Muscle layer of colon (tissue), 2 donors: ENCODE measurements around the gene VPS8.

Experiments
- H3K27ac ChIP-seq: one replicate; pipeline ENCODE4 v1.7.0; 2013; ENCODE audit warnings: low read depth, mild to moderate bottlenecking, low read length, moderate library complexity
- H3K27me3 ChIP-seq, 2 donors: one replicate each; pipeline ENCODE4 v1.7.0; 2013; ENCODE audit warnings: low read length in 2 of 2, mild to moderate bottlenecking in 2 of 2; ENCODE audit not compliant: insufficient read depth in 2 of 2, control insufficient read depth in 1 of 2
- H3K36me3 ChIP-seq: one replicate; pipeline ENCODE4 v1.7.0; 2013; ENCODE audit warnings: mild to moderate bottlenecking, low read length; ENCODE audit not compliant: insufficient read depth
- H3K4me1 ChIP-seq: one replicate; pipeline ENCODE4 v1.7.0; 2013; ENCODE audit warnings: mild to moderate bottlenecking, low read length; ENCODE audit not compliant: insufficient read depth
- H3K4me3 ChIP-seq, 2 donors: one replicate each; pipeline ENCODE4 v1.7.0; 2013; ENCODE audit warnings: low read length in 2 of 2, low read depth in 1 of 2, mild to moderate bottlenecking in 1 of 2, moderate library complexity in 1 of 2
- H3K9ac ChIP-seq: one replicate; pipeline ENCODE4 v1.7.0; 2013; ENCODE audit warnings: low read length
- H3K9me3 ChIP-seq: one replicate; pipeline ENCODE4 v1.7.0; 2013; ENCODE audit warnings: mild to moderate bottlenecking, low read length
- donor health status: abdominal sarcoma.
- donor health status: Adenocarcinoma of cecum.

VPS8 gene

GRCh38 chr3:185049710-185050109, 237.7 kb downstream of the VPS8 start:
- Histone ChIP-seq H3K4me1 (no peaks in the 10 kb centered on the region), H3K9ac (no peak overlapping the region), H3K36me3 (peaks cover 24% of the 10 kb centered on the region), H3K27me3 (no peaks in the 10 kb centered on the region), H3K9me3 (no peaks in the 10 kb centered on the region), H3K4me3 (no peak overlapping the region), H3K27ac (no peak overlapping the region)

GRCh38 chr3:185051801-185052200, 239.8 kb downstream of the VPS8 start:
- Histone ChIP-seq H3K27me3 (no peaks in the 10 kb centered on the region), H3K4me3 (no peak overlapping the region), H3K9me3 (no peaks in the 10 kb centered on the region), H3K27ac (no peak overlapping the region), H3K4me1 (no peaks in the 10 kb centered on the region), H3K36me3 (peaks cover 24% of the 10 kb centered on the region), H3K9ac (no peak overlapping the region)

- Histone ChIP-seq H3K4me1 (no peaks in the 10 kb centered on the region), H3K36me3 (peaks cover 24% of the 10 kb centered on the region), H3K9ac (no peak overlapping the region), H3K27ac (no peak overlapping the region), H3K9me3 (no peaks in the 10 kb centered on the region), H3K27me3 (no peaks in the 10 kb centered on the region), H3K4me3 (no peak overlapping the region)
These were observed 240.7 kb downstream of the VPS8 start for GRCh38 chr3:185052631-185053030.

GRCh38 chr3:185056908-185057307, 244.9 kb downstream of the VPS8 start:
- H3K27ac ChIP-seq = no peak overlapping the region
- peaks cover 10% of the 10 kb centered on the region for H3K36me3 ChIP-seq
- H3K9ac ChIP-seq = no peak overlapping the region
- H3K4me3 ChIP-seq = no peak overlapping the region
- H3K4me1 ChIP-seq = no peaks in the 10 kb centered on the region
- H3K9me3 ChIP-seq = no peaks in the 10 kb centered on the region
- H3K27me3 ChIP-seq = no peaks in the 10 kb centered on the region

- H3K27ac ChIP-seq = no peak overlapping the region
- no peak overlapping the region for H3K4me3 ChIP-seq
- H3K27me3 ChIP-seq = no peaks in the 10 kb centered on the region
- no peaks in the 10 kb centered on the region for H3K4me1 ChIP-seq
- H3K9ac ChIP-seq = no peak overlapping the region
- H3K36me3 ChIP-seq = peaks cover 1% of the 10 kb centered on the region
- no peaks in the 10 kb centered on the region for H3K9me3 ChIP-seq
These were observed 245.9 kb downstream of the VPS8 start for GRCh38 chr3:185057829-185058228.

- no peaks in the 10 kb centered on the region for H3K4me1 ChIP-seq
- H3K9me3 ChIP-seq = no peaks in the 10 kb centered on the region
- no peak overlapping the region for H3K4me3 ChIP-seq
- no peak overlapping the region for H3K9ac ChIP-seq
- H3K36me3 ChIP-seq = no peaks in the 10 kb centered on the region
- no peaks in the 10 kb centered on the region for H3K27me3 ChIP-seq
- no peak overlapping the region for H3K27ac ChIP-seq
These were observed 246.8 kb downstream of the VPS8 start for GRCh38 chr3:185058796-185059195.

GRCh38 chr3:185059766-185060165, 247.8 kb downstream of the VPS8 start:
- H3K27me3 ChIP-seq = no peaks in the 10 kb centered on the region
- H3K27ac ChIP-seq = no peak overlapping the region
- H3K4me3 ChIP-seq = no peak overlapping the region
- H3K36me3 ChIP-seq = no peaks in the 10 kb centered on the region
- H3K4me1 ChIP-seq = no peaks in the 10 kb centered on the region
- H3K9me3 ChIP-seq = no peaks in the 10 kb centered on the region
- no peak overlapping the region for H3K9ac ChIP-seq

- H3K4me3 ChIP-seq = no peak overlapping the region
- H3K36me3 ChIP-seq = no peaks in the 10 kb centered on the region
- no peaks in the 10 kb centered on the region for H3K9me3 ChIP-seq
- no peak overlapping the region for H3K27ac ChIP-seq
- H3K27me3 ChIP-seq = no peaks in the 10 kb centered on the region
- no peak overlapping the region for H3K9ac ChIP-seq
- no peaks in the 10 kb centered on the region for H3K4me1 ChIP-seq
These were observed 248.7 kb downstream of the VPS8 start for GRCh38 chr3:185060655-185061054.

- Histone ChIP-seq H3K27me3 (no peaks in the 10 kb centered on the region), H3K9ac (no peak overlapping the region), H3K4me3 (no peak overlapping the region), H3K9me3 (no peaks in the 10 kb centered on the region), H3K4me1 (no peaks in the 10 kb centered on the region), H3K27ac (no peak overlapping the region), H3K36me3 (no peaks in the 10 kb centered on the region)
These were observed 250.2 kb downstream of the VPS8 start for GRCh38 chr3:185062191-185062590.

- no peaks in the 10 kb centered on the region for H3K4me1 ChIP-seq
- H3K27me3 ChIP-seq = no peaks in the 10 kb centered on the region
- no peak overlapping the region for H3K27ac ChIP-seq
- H3K9me3 ChIP-seq = no peaks in the 10 kb centered on the region
- H3K4me3 ChIP-seq = no peak overlapping the region
- H3K36me3 ChIP-seq = no peaks in the 10 kb centered on the region
- H3K9ac ChIP-seq = no peak overlapping the region
These were observed 251.5 kb downstream of the VPS8 start for GRCh38 chr3:185063431-185063830.

- Histone ChIP-seq H3K9me3 (no peaks in the 10 kb centered on the region), H3K27me3 (no peaks in the 10 kb centered on the region), H3K36me3 (no peaks in the 10 kb centered on the region), H3K4me3 (no peak overlapping the region), H3K27ac (no peak overlapping the region), H3K9ac (no peak overlapping the region), H3K4me1 (no peaks in the 10 kb centered on the region)
These were observed 253.1 kb downstream of the VPS8 start for GRCh38 chr3:185065059-185065458.

GRCh38 chr3:185066251-185066650, 254.3 kb downstream of the VPS8 start:
- Histone ChIP-seq H3K36me3 (no peaks in the 10 kb centered on the region), H3K27ac (no peak overlapping the region), H3K9me3 (no peaks in the 10 kb centered on the region), H3K4me3 (no peak overlapping the region), H3K9ac (no peak overlapping the region), H3K4me1 (no peaks in the 10 kb centered on the region), H3K27me3 (no peaks in the 10 kb centered on the region)
